OCI-LY3 (cell line): ENCODE measurements around the gene IFT122.
"Not testable (repeated sequence)": the region's sequence is repeated elsewhere in the genome, so short reads cannot be mapped to it uniquely, and the experiment has no call there.

Experiments
- H2AFZ ChIP-seq: fragments of 200-600, 300-600 bp; shearing (Covaris generic); 2 replicates; pipeline ENCODE4 v1.6.0; 2014; ENCODE audit warnings: antibody characterized with exemption, low read depth, low read length
- H3K27ac ChIP-seq: fragments of 200-600, 300-600 bp; sonication (generic); 2 replicates; pipeline ENCODE4 v1.5.1; 2014; ENCODE audit warnings: mild to moderate bottlenecking, low read length, moderate library complexity, mixed read lengths
- H3K27me3 ChIP-seq: fragments of 200-600, 300-600 bp; sonication (generic); 2 replicates; pipeline ENCODE4 v1.6.1; 2014; ENCODE audit warnings: low read depth, low read length, mixed read lengths
- H3K36me3 ChIP-seq: fragments of 200-600, 300-600 bp; sonication (generic); replicated peaks from 2 replicates; pipeline ENCODE3; 2014; ENCODE audit warnings: low read depth, low read length, mixed read lengths
- H3K4me1 ChIP-seq: fragments of 300-600, 200-600 bp; sonication (generic); 2 replicates; pipeline ENCODE4 v1.6.1; 2014; ENCODE audit warnings: low read length, mixed read lengths
- H3K4me2 ChIP-seq: fragments of 200-600, 300-600 bp; sonication (generic); 2 replicates; pipeline ENCODE4 v1.6.1; 2014; ENCODE audit warnings: low read length, mixed read lengths
- H3K4me3 ChIP-seq: fragments of 300-600, 200-600 bp; sonication (generic); 2 replicates; pipeline ENCODE4 v1.5.1; 2014; ENCODE audit warnings: antibody characterized with exemption, mild to moderate bottlenecking, low read length, moderate library complexity
- H3K79me2 ChIP-seq: fragments of 300-600, 200-600 bp; shearing (Covaris generic); 2 replicates; pipeline ENCODE4 v1.6.1; 2014; ENCODE audit warnings: mild to moderate bottlenecking, low read length, mixed read lengths
- H3K9ac ChIP-seq: fragments of 300-600, 200-600 bp; shearing (Covaris generic); 2 replicates; pipeline ENCODE4 v1.6.0; 2014; ENCODE audit warnings: mild to moderate bottlenecking, low read length, moderate library complexity
- H3K9me3 ChIP-seq: fragments of 200-600, 300-600 bp; shearing (Covaris generic); 2 replicates; pipeline ENCODE4 v1.6.1; 2014; ENCODE audit warnings: low read length, mixed read lengths; ENCODE audit not compliant: insufficient read depth
- H4K20me1 ChIP-seq: fragments of 200-600, 300-600 bp; sonication (generic); 2 replicates; pipeline ENCODE4 v1.6.1; 2016; ENCODE audit warnings: low read length, mixed read lengths; ENCODE audit not compliant: insufficient read depth
- CTCF ChIP-seq: fragments of 200-600, 300-600 bp; sonication (generic); IDR thresholded peaks from 2 replicates; pipeline ENCODE4 v1.5.1; 2014; ENCODE audit warnings: antibody characterized with exemption, low read length, low read depth
- EZH2phosphoT487 ChIP-seq: fragments of 200-600 bp; shearing (Covaris generic); IDR thresholded peaks from 2 replicates; pipeline ENCODE4 v1.6.1; 2018; ENCODE audit warnings: antibody characterized with exemption, mixed run types, low read depth

IFT122 gene

GRCh38 chr3:129481766-129482332 lies 41.8 kb downstream of the IFT122 start:
- Histone ChIP-seq H3K4me3 (no peak overlapping the region), H4K20me1 (no peaks in the 10 kb centered on the region), H3K79me2 (no peaks in the 10 kb centered on the region), H3K9me3 (no peaks in the 10 kb centered on the region), H3K4me1 (peaks cover 12% of the 10 kb centered on the region), H3K4me2 (no peak overlapping the region), H3K27me3 (no peaks in the 10 kb centered on the region), H3K36me3 (no peaks in the 10 kb centered on the region), H3K27ac (no peak overlapping the region), H2AFZ (no peak overlapping the region), H3K9ac (no peak overlapping the region)
- TF ChIP-seq CTCF (no peak), EZH2phosphoT487 (no peak)

- Histone ChIP-seq H3K4me3 (no peak overlapping the region), H3K79me2 (no peaks in the 10 kb centered on the region), H2AFZ (no peak overlapping the region), H3K9me3 (no peaks in the 10 kb centered on the region), H4K20me1 (no peaks in the 10 kb centered on the region), H3K27me3 (no peaks in the 10 kb centered on the region), H3K27ac (no peak overlapping the region), H3K36me3 (no peaks in the 10 kb centered on the region), H3K9ac (no peak overlapping the region), H3K4me1 (peaks cover 12% of the 10 kb centered on the region), H3K4me2 (no peak overlapping the region)
- TF ChIP-seq EZH2phosphoT487 = no peak
- TF ChIP-seq CTCF = peak; percentile 29
Measured at GRCh38 chr3:129482721-129483120, 42.7 kb downstream of the IFT122 start.

GRCh38 chr3:129483870-129484269 lies 43.8 kb downstream of the IFT122 start:
- Histone ChIP-seq H3K4me2 (no peak overlapping the region), H3K27me3 (no peaks in the 10 kb centered on the region), H4K20me1 (no peaks in the 10 kb centered on the region), H3K4me3 (no peak overlapping the region), H3K4me1 (peaks cover 12% of the 10 kb centered on the region), H3K36me3 (no peaks in the 10 kb centered on the region), H3K9me3 (no peaks in the 10 kb centered on the region), H3K27ac (no peak overlapping the region), H3K79me2 (no peaks in the 10 kb centered on the region), H2AFZ (no peak overlapping the region), H3K9ac (no peak overlapping the region)
- TF ChIP-seq EZH2phosphoT487 (no peak), CTCF (no peak)

- H3K27me3 ChIP-seq, H2AFZ ChIP-seq, H3K27ac ChIP-seq, H3K9me3 ChIP-seq, H3K9ac ChIP-seq, H3K36me3 ChIP-seq, H3K79me2 ChIP-seq, H4K20me1 ChIP-seq, H3K4me3 ChIP-seq, H3K4me2 ChIP-seq: not testable (repeated sequence)
- peaks cover 12% of the 10 kb centered on the region for H3K4me1 ChIP-seq
Measured at GRCh38 chr3:129485146-129485545, 45.1 kb downstream of the IFT122 start.
